ENCODE measurements around the gene MGAT3. TPM values are rescaled to one million over a fixed set of nuclear protein-coding genes. Genes with fewer than 3 reads are reported as not detected.
A peak's percentile ranks its signal among the peaks of the same experiment; 100 is the strongest.

The MGAT3 gene
- total RNA-seq, 1 donor from 2014 or later = 24.1 TPM

- intact Hi-C loops (cut with DNase I) = no loop called here
- DNase-seq (ENCODE audit: low spot score) = no peak
Measured at GRCh38 chr22:39486951-39487825, 30.4 kb downstream of the MGAT3 start.

- no peak for DNase-seq (ENCODE audit: low spot score)
- intact Hi-C loops (cut with DNase I) = no loop called here
Measured at GRCh38 chr22:39487826-39488520, 31.2 kb downstream of the MGAT3 start.

GRCh38 chr22:39488563-39489083, 31.8 kb downstream of the MGAT3 start:
- intact Hi-C loops (cut with DNase I) = no loop called here
- no peak for DNase-seq (ENCODE audit: low spot score)

GRCh38 chr22:39489094-39490068, 32.6 kb downstream of the MGAT3 start:
- DNase-seq (ENCODE audit: low spot score) = no peak
- intact Hi-C loops (cut with DNase I) = no loop called here

DNA sequence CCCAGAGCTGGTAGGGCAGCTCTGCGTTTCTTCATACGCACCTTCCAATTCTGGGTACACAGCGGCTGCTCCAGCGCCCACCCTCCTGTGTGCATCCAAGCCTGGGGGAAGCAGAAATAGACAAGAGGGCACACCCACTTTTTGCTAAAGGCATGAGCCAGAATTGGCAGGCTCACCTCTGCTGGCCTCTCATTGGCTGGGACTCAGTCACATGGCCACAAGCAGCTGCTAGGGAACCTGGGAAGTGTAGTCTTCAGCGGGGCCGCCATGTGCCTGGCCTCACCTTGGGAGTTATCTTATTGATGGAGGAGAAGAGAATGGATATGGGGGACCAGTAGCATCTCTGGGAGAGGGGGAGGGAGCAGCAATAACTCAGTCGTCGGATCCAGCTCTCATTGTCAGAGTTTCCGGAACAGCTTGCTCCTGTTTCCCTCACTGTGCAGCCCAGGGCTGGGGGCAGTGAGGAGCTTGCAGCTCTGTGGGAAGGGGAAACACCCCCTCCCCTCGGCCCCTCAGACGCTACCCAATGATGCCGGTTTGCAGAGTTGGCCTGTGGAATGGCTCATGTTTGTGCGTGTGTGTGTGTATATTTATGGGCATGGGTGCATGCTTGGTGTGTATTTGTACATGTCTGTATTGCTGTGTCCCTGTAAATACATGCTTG, 33.5 kb downstream of the MGAT3 start:
- DNase-seq (ENCODE audit: low spot score) = peak; percentile 93
- intact Hi-C loops (cut with DNase I) = no loop called here

DNA sequence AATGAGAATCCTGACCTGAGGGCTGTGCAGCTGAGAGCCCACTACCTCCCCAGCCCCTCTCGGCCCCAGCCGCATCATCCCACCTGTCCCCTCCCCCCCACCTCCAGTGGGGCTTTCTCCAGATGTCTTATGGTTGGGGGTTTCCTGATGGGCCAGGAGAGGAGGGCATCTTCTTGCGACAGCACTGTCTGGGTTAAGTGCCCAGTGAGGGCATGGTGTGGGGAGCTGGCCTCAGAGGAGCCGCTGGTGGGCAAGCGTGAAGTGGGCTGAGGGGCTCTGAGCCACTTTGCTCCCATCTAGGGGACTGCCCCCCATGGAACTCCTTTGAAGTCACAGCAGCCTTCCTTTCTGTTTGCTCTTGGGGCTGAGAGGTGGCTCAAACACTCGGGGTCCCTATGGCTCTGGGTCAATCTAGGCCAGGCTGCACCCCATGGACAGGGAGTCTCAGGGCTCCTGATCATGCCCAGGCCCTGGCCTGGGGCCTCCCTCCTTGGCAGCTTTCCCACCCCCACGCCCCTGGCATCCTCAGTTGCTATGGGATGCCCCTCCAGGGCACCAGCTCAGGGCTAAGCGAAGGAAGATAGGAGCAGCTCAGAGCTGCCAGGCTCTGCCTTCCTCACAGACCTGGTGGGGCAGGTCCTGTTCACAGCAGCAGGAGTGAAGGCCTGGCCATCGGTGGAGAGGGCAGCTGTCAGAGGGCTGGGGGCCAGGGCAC, 34.3 kb downstream of the MGAT3 start:
- intact Hi-C loops (cut with DNase I) = no loop called here
- DNase-seq (ENCODE audit: low spot score) = no peak

- no peak for DNase-seq (ENCODE audit: low spot score)
- intact Hi-C loops (cut with DNase I) = no loop called here
Measured at GRCh38 chr22:39491696-39492095, 34.9 kb downstream of the MGAT3 start.

DNA sequence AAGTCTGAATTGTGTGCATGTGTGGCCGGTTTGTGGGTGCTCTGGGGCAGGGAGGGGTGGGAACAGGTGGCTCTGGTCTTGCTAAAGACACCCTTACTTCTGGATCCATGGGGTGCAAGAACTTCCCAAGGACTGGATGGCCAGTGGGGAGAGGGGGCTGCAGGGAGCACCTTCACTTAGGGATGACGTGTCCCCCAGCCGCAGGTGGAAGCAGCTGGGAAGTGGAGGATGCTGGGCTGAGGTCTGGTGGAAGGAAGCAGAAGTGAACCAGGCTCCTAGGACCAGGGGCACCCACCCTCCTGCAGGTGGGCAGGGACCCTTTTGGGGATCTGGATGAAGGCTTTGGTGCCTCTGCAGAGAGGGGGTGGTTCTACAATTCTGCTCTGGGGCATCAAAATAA, 35.4 kb downstream of the MGAT3 start:
- no peak for DNase-seq (ENCODE audit: low spot score)
- intact Hi-C loops (cut with DNase I) = no loop called here

- no peak for DNase-seq (ENCODE audit: low spot score)
- intact Hi-C loops (cut with DNase I) = no loop called here
Measured at GRCh38 chr22:39493759-39494158, 36.9 kb downstream of the MGAT3 start.

DNA sequence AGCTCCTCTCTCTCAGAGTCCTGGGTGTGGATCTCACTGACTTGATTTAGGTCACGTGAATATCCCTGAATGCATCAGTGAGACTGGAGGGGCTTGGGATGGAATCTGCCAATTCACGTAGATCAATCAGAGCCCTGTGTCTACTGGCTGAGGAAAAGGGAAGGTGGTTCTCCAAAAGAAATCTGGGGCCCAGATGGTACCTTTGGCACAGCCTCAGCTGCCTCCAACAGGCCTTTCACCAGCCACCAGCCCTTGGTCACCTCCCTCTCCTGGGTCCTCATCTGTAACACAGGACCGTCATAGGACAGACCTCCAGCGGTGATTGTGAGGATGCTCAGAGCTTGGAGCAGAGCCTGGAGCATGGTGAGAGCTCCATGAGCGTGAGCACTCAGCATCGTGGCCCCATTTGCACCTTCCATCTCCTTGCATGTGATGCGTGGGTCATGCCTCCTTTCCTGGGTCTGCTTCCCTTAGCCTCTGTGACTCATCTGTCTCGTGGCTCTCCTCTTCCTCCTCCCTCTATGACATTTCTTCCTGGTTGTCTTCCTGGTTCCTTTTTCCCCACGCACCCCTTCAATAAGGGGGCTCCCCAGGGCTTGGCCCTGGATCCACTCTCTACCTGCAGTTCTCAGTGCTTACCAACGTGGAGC, 37.8 kb downstream of the MGAT3 start:
- no peak for DNase-seq (ENCODE audit: low spot score)
- intact Hi-C loops (cut with DNase I) = no loop called here

- DNase-seq (ENCODE audit: low spot score) = no peak
- intact Hi-C loops (cut with DNase I) = loop anchor here (1.0 kb wide), 1 partner anchor 23 kb away; no protein-coding TSS in a partner anchor
Measured at GRCh38 chr22:39496131-39496838, 39.5 kb downstream of the MGAT3 start.

DNA sequence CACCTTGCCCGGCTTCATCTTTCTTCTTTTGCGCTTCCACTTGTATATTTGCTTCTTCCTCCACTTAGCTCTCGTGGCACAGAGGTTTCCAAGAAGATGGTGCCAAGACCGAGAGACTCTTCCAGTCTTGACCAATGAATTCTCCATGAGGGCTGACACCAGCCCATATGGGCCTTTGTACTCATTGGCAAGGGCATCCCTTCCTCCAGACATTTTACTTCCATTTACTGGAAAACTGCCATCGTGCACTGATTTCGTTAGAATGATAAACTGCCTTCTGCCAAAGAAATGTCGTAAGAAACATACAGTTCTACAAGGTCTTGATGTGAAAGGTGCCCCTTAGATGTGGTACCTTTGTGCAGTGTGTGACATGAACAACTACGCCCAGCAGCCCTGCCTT, 40.6 kb downstream of the MGAT3 start:
- intact Hi-C loops (cut with DNase I) = no loop called here
- DNase-seq (ENCODE audit: low spot score) = no peak

- DNase-seq (ENCODE audit: low spot score) = no peak
- intact Hi-C loops (cut with DNase I) = no loop called here
Measured at GRCh38 chr22:39498368-39498767, 41.6 kb downstream of the MGAT3 start.

DNA sequence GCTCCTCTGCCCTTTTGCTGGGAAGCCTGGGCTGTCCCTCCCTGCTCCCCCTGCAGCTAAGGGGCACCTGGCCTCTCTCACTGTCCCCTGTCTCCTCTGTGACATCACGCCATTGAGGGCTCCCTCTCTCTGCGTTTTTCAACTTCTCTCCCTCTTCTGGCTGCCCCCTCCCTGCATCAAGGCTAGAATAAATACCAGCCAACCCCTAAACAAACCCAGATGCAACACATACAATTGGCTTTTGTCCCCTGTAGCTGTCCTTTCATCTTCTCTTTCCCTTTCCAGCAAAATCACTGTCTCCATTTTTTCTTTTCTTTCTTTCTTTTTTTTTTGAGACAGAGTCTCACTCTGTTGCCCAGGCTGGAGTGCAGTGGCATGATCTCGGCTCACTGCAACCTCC, 42.0 kb downstream of the MGAT3 start:
- DNase-seq (ENCODE audit: low spot score) = no peak
- intact Hi-C loops (cut with DNase I) = no loop called here

GRCh38 chr22:39500101-39500500, 43.3 kb downstream of the MGAT3 start:
- no peak for DNase-seq (ENCODE audit: low spot score)
- intact Hi-C loops (cut with DNase I) = loop anchor here (2.0 kb wide), 1 partner anchor 35 kb away; no protein-coding TSS in a partner anchor

- DNase-seq (ENCODE audit: low spot score) = no peak
- intact Hi-C loops (cut with DNase I) = loop anchor here (1.0 to 2.0 kb wide), 2 partner anchors 19 to 37 kb away; partner anchors contain the start of gene ATF4
Measured at GRCh38 chr22:39501644-39502108, 44.9 kb downstream of the MGAT3 start.
